SK-N-SH treated with all-trans-retinoic acid at 6 μM for 48 hours (cell line): ENCODE measurements around the gene LRFN2.

Experiments used
- ATAC-seq: fragments of 200-7000 bp; cut with Tn5 transposase; 3 replicates; pipeline ENCODE4 v1.9.1; 2020; ENCODE audit warnings: mild to moderate bottlenecking, moderate library complexity
- CSDC2 ChIP-seq: fragments of 250-450 bp; sonication (Bioruptor Pico); IDR thresholded peaks from 2 replicates; pipeline ENCODE4 v1.5.0; 2020; ENCODE audit warnings: mild to moderate bottlenecking, moderate library complexity
- ESRRG ChIP-seq: fragments of 250-450 bp; sonication (Bioruptor Pico); IDR thresholded peaks from 2 replicates; pipeline ENCODE4 v1.6.1; 2021; ENCODE audit warnings: mild to moderate bottlenecking
- GLIS3 ChIP-seq: fragments of 250-450 bp; sonication (Bioruptor Pico); IDR thresholded peaks from 2 replicates; pipeline ENCODE4 v1.5.0; 2020; ENCODE audit warnings: mild to moderate bottlenecking, moderate library complexity
- ISL1 ChIP-seq: fragments of 250-450 bp; sonication (Bioruptor Pico); IDR thresholded peaks from 2 replicates; pipeline ENCODE4 v2.1.2; 2022; ENCODE audit warnings: mild to moderate bottlenecking, moderate library complexity
- OSR1 ChIP-seq: fragments of 250-450 bp; sonication (Bioruptor Pico); IDR thresholded peaks from 2 replicates; pipeline ENCODE4 v1.8.0; 2022; ENCODE audit warnings: moderate library complexity, mild to moderate bottlenecking, inconsistent platforms
- PPARA ChIP-seq: fragments of 250-450 bp; sonication (Bioruptor Pico); IDR thresholded peaks from 2 replicates; pipeline ENCODE4 v1.5.0; 2020; ENCODE audit warnings: mild to moderate bottlenecking, borderline replicate concordance
- RARB ChIP-seq: fragments of 250-450 bp; sonication (Bioruptor Pico); IDR thresholded peaks from 2 replicates; pipeline ENCODE4 v1.8.0; 2021; ENCODE audit warnings: mild to moderate bottlenecking, moderate library complexity
- SNAI2 ChIP-seq: fragments of 250-450 bp; sonication (Bioruptor Pico); IDR thresholded peaks from 2 replicates; pipeline ENCODE4 v1.5.0; 2020; ENCODE audit warnings: mild to moderate bottlenecking, moderate library complexity
- TCF4 ChIP-seq: fragments of 250-450 bp; sonication (Bioruptor Pico); IDR thresholded peaks from 2 replicates; pipeline ENCODE4 v1.8.0; 2021; ENCODE audit warnings: mild to moderate bottlenecking, moderate library complexity, borderline replicate concordance
- TOX ChIP-seq: fragments of 250-450 bp; sonication (Bioruptor Pico); IDR thresholded peaks from 2 replicates; pipeline ENCODE4 v1.8.0; 2021; ENCODE audit warnings: mild to moderate bottlenecking, moderate library complexity, borderline replicate concordance
- ZC3H10 ChIP-seq: fragments of 250-450 bp; sonication (Bioruptor Pico); IDR thresholded peaks from 2 replicates; pipeline ENCODE4 v1.5.1; 2021; ENCODE audit warnings: mild to moderate bottlenecking, moderate library complexity
- ZFP3 ChIP-seq: fragments of 250-450 bp; sonication (Bioruptor Pico); IDR thresholded peaks from 2 replicates; pipeline ENCODE4 v1.5.0; 2020; ENCODE audit warnings: mild to moderate bottlenecking, moderate library complexity
- ZFP30 ChIP-seq: fragments of 450-650 bp; formaldehyde crosslinking; IDR thresholded peaks from 2 replicates; pipeline ENCODE4 v1.5.0; 2022; ENCODE audit warnings: mild to moderate bottlenecking, moderate library complexity
- ZNF565 ChIP-seq: fragments of 450-650 bp; formaldehyde crosslinking; conservative IDR thresholded peaks from 2 replicates; pipeline ENCODE4 v1.5.0; 2020; ENCODE audit warnings: low read depth, mild to moderate bottlenecking, moderate library complexity
- ZNF70 ChIP-seq: fragments of 450-650 bp; formaldehyde crosslinking; IDR thresholded peaks from 2 replicates; pipeline ENCODE4 v1.5.0; 2020; ENCODE audit warnings: mild to moderate bottlenecking, moderate library complexity
- ZNF8 ChIP-seq: fragments of 450-650 bp; formaldehyde crosslinking; IDR thresholded peaks from 2 replicates; pipeline ENCODE4 v1.5.0; 2020; ENCODE audit warnings: mild to moderate bottlenecking, moderate library complexity
- TF ChIP-seq, protein P1 (sequence below): fragments of 250-450 bp; sonication (Bioruptor Pico); IDR thresholded peaks from 2 replicates; pipeline ENCODE4 v1.5.1; 2021; ENCODE audit warnings: mild to moderate bottlenecking, moderate library complexity
- TF ChIP-seq, protein P2 (sequence below): fragments of 250-450 bp; sonication (Bioruptor Pico); IDR thresholded peaks from 2 replicates; pipeline ENCODE4 v1.8.0; 2021; ENCODE audit warnings: low read depth, mild to moderate bottlenecking, moderate library complexity, borderline replicate concordance
- TF ChIP-seq, protein P3 (sequence below): fragments of 250-450 bp; sonication (Bioruptor Pico); IDR thresholded peaks from 2 replicates; pipeline ENCODE4 v1.5.0; 2020; ENCODE audit warnings: mild to moderate bottlenecking, moderate library complexity
- TF ChIP-seq, protein P4 (sequence below): fragments of 250-450 bp; sonication (Bioruptor Pico); IDR thresholded peaks from 2 replicates; pipeline ENCODE4 v1.5.1; 2020; ENCODE audit warnings: low read depth, mild to moderate bottlenecking, moderate library complexity
- TF ChIP-seq, protein P5 (sequence below): fragments of 250-450 bp; sonication (Bioruptor Pico); IDR thresholded peaks from 2 replicates; pipeline ENCODE4 v1.8.0; 2020; ENCODE audit warnings: mild to moderate bottlenecking, moderate library complexity, borderline replicate concordance

The LRFN2 gene

GRCh38 chr6:40417031-40417430 lies 170.1 kb downstream of the LRFN2 start (continued):
- TF ChIP-seq, protein P1, sequence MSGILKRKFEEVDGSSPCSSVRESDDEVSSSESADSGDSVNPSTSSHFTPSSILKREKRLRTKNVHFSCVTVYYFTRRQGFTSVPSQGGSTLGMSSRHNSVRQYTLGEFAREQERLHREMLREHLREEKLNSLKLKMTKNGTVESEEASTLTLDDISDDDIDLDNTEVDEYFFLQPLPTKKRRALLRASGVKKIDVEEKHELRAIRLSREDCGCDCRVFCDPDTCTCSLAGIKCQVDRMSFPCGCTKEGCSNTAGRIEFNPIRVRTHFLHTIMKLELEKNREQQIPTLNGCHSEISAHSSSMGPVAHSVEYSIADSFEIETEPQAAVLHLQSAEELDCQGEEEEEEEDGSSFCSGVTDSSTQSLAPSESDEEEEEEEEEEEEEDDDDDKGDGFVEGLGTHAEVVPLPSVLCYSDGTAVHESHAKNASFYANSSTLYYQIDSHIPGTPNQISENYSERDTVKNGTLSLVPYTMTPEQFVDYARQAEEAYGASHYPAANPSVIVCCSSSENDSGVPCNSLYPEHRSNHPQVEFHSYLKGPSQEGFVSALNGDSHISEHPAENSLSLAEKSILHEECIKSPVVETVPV (CRISPR knock-in tag): no peak
- TF ChIP-seq ESRRG (CRISPR knock-in tag) (no peak), PPARA (no peak), SNAI2 (CRISPR knock-in tag) (no peak)
- TF ChIP-seq, protein P2, sequence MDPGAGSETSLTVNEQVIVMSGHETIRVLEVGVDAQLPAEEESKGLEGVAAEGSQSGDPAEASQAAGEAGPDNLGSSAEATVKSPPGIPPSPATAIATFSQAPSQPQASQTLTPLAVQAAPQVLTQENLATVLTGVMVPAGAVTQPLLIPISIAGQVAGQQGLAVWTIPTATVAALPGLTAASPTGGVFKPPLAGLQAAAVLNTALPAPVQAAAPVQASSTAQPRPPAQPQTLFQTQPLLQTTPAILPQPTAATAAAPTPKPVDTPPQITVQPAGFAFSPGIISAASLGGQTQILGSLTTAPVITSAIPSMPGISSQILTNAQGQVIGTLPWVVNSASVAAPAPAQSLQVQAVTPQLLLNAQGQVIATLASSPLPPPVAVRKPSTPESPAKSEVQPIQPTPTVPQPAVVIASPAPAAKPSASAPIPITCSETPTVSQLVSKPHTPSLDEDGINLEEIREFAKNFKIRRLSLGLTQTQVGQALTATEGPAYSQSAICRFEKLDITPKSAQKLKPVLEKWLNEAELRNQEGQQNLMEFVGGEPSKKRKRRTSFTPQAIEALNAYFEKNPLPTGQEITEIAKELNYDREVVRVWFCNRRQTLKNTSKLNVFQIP: no peak

DNA sequence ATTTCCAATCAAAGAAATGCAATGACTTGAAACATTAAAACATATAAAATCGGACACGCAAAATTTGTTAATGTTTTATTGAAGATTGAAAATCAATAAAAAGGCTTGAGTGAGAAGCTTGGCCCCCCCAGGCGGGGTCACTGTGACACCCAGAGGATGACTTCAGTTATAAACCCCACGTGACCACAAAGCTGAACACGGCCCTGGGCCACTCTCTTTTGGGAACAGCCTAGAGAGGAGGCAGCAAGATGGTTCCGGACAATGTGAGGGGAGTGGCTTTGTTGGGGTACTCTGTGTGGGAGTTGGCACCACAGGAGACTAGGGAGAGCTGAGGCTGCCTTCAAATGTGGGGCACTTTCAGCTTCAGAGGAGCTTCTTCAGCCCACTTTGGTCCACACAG lies 172.5 kb downstream of the LRFN2 start:
- no peak for TF ChIP-seq OSR1 (CRISPR knock-in tag)
- TF ChIP-seq ZFP3 (CRISPR knock-in tag): no peak
- TF ChIP-seq ISL1 (CRISPR knock-in tag): no peak
- no peak for TF ChIP-seq TCF4 (CRISPR knock-in tag)
- no peak for TF ChIP-seq SNAI2 (CRISPR knock-in tag)
- TF ChIP-seq ZC3H10 (CRISPR knock-in tag): no peak
- no peak for TF ChIP-seq ZNF565
- no peak for TF ChIP-seq PPARA
- TF ChIP-seq ZNF70: no peak
- TF ChIP-seq, protein P3, sequence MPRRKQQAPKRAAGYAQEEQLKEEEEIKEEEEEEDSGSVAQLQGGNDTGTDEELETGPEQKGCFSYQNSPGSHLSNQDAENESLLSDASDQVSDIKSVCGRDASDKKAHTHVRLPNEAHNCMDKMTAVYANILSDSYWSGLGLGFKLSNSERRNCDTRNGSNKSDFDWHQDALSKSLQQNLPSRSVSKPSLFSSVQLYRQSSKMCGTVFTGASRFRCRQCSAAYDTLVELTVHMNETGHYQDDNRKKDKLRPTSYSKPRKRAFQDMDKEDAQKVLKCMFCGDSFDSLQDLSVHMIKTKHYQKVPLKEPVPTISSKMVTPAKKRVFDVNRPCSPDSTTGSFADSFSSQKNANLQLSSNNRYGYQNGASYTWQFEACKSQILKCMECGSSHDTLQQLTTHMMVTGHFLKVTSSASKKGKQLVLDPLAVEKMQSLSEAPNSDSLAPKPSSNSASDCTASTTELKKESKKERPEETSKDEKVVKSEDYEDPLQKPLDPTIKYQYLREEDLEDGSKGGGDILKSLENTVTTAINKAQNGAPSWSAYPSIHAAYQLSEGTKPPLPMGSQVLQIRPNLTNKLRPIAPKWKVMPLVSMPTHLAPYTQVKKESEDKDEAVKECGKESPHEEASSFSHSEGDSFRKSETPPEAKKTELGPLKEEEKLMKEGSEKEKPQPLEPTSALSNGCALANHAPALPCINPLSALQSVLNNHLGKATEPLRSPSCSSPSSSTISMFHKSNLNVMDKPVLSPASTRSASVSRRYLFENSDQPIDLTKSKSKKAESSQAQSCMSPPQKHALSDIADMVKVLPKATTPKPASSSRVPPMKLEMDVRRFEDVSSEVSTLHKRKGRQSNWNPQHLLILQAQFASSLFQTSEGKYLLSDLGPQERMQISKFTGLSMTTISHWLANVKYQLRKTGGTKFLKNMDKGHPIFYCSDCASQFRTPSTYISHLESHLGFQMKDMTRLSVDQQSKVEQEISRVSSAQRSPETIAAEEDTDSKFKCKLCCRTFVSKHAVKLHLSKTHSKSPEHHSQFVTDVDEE (CRISPR knock-in tag): no peak
- TF ChIP-seq, protein P1 (CRISPR knock-in tag): no peak
- no peak for TF ChIP-seq TOX
- TF ChIP-seq ZNF8: no peak
- TF ChIP-seq, protein P4, sequence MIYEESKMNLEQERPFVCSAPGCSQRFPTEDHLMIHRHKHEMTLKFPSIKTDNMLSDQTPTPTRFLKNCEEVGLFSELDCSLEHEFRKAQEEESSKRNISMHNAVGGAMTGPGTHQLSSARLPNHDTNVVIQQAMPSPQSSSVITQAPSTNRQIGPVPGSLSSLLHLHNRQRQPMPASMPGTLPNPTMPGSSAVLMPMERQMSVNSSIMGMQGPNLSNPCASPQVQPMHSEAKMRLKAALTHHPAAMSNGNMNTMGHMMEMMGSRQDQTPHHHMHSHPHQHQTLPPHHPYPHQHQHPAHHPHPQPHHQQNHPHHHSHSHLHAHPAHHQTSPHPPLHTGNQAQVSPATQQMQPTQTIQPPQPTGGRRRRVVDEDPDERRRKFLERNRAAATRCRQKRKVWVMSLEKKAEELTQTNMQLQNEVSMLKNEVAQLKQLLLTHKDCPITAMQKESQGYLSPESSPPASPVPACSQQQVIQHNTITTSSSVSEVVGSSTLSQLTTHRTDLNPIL: no peak
- TF ChIP-seq, protein P2: no peak
- TF ChIP-seq ZFP30: no peak
- TF ChIP-seq GLIS3 (CRISPR knock-in tag): no peak
- no peak for TF ChIP-seq RARB (CRISPR knock-in tag)
- TF ChIP-seq CSDC2 (CRISPR knock-in tag): no peak
- TF ChIP-seq, protein P5, sequence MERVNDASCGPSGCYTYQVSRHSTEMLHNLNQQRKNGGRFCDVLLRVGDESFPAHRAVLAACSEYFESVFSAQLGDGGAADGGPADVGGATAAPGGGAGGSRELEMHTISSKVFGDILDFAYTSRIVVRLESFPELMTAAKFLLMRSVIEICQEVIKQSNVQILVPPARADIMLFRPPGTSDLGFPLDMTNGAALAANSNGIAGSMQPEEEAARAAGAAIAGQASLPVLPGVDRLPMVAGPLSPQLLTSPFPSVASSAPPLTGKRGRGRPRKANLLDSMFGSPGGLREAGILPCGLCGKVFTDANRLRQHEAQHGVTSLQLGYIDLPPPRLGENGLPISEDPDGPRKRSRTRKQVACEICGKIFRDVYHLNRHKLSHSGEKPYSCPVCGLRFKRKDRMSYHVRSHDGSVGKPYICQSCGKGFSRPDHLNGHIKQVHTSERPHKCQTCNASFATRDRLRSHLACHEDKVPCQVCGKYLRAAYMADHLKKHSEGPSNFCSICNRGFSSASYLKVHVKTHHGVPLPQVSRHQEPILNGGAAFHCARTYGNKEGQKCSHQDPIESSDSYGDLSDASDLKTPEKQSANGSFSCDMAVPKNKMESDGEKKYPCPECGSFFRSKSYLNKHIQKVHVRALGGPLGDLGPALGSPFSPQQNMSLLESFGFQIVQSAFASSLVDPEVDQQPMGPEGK (CRISPR knock-in tag): no peak
- no peak for ATAC-seq
